ENCODE measurements around the gene RELB. TPM values are rescaled to one million over a fixed set of nuclear protein-coding genes. Genes with fewer than 3 reads are reported as not detected.

The RELB gene
- total RNA-seq, 2 donors from 2014 or later = 17.1 to 42.4 TPM

GRCh38 chr19:45061965-45062364, 60.7 kb downstream of the RELB start:
- no peak for DNase-seq
- Histone ChIP-seq H3K27me3 (no peaks in the 10 kb centered on the region), H3K9me3 (no peaks in the 10 kb centered on the region), H3K4me3 (no peak overlapping the region), H3K36me3 (peaks cover 28% of the 10 kb centered on the region), H3K27ac (no peak overlapping the region), H3K4me1 (no peaks in the 10 kb centered on the region), H3K9ac (ENCODE audit: low read depth in 2 of 2, low read length in 2 of 2) (no peak overlapping the region)
- intact Hi-C loops (cut with DNase I) = no loop called here
- TF ChIP-seq CTCF (IDR thresholded peaks at IDR 0.05) = no peak

- Histone ChIP-seq H3K4me3 (no peak overlapping the region), H3K4me1 (no peaks in the 10 kb centered on the region), H3K36me3 (peaks cover 18% of the 10 kb centered on the region), H3K9ac (ENCODE audit: low read depth in 2 of 2, low read length in 2 of 2) (no peak overlapping the region), H3K27me3 (no peaks in the 10 kb centered on the region), H3K9me3 (no peaks in the 10 kb centered on the region), H3K27ac (no peak overlapping the region)
- intact Hi-C loops (cut with DNase I) = no loop called here
- no peak for TF ChIP-seq CTCF (IDR thresholded peaks at IDR 0.05)
- DNase-seq = no peak
Observed at GRCh38 chr19:45063851-45064801, 62.9 kb downstream of the RELB start.

- TF ChIP-seq CTCF (IDR thresholded peaks at IDR 0.05) = no peak
- Histone ChIP-seq H3K27ac (no peak overlapping the region), H3K36me3 (peaks cover 8% of the 10 kb centered on the region), H3K4me3 (no peak overlapping the region), H3K27me3 (no peaks in the 10 kb centered on the region), H3K4me1 (no peaks in the 10 kb centered on the region), H3K9me3 (no peaks in the 10 kb centered on the region), H3K9ac (ENCODE audit: low read depth in 2 of 2, low read length in 2 of 2) (no peak overlapping the region)
- intact Hi-C loops (cut with DNase I) = no loop called here
- no peak for DNase-seq
Observed at GRCh38 chr19:45066921-45067661, 65.8 kb downstream of the RELB start.

GRCh38 chr19:45068041-45068440, 66.8 kb downstream of the RELB start:
- Histone ChIP-seq H3K27ac (no peak overlapping the region), H3K27me3 (no peaks in the 10 kb centered on the region), H3K9ac (ENCODE audit: low read depth in 2 of 2, low read length in 2 of 2) (no peak overlapping the region), H3K36me3 (peaks cover 8% of the 10 kb centered on the region), H3K4me3 (no peak overlapping the region), H3K4me1 (no peaks in the 10 kb centered on the region), H3K9me3 (no peaks in the 10 kb centered on the region)
- intact Hi-C loops (cut with DNase I) = no loop called here
- TF ChIP-seq CTCF (IDR thresholded peaks at IDR 0.05) = no peak
- DNase-seq = no peak

- peaks cover 8% of the 10 kb centered on the region for H3K36me3 ChIP-seq
- no peak overlapping the region for H3K9ac ChIP-seq (ENCODE audit: low read depth in 2 of 2, low read length in 2 of 2)
- no peaks in the 10 kb centered on the region for H3K27me3 ChIP-seq
- H3K9me3 ChIP-seq = no peaks in the 10 kb centered on the region
- no peak overlapping the region for H3K4me3 ChIP-seq
- H3K4me1 ChIP-seq = no peaks in the 10 kb centered on the region
- no peak for TF ChIP-seq CTCF (IDR thresholded peaks at IDR 0.05)
- intact Hi-C loops (cut with DNase I) = no loop called here
- DNase-seq = peak; percentile 66
- no peak overlapping the region for H3K27ac ChIP-seq
Observed at GRCh38 chr19:45069056-45069455, 67.8 kb downstream of the RELB start.

Measured in colonic mucosa (tissue), 4 donors.